Measurements from ENCODE around the gene SLC13A1.
"Not testable (repeated sequence)": the region's sequence is repeated elsewhere in the genome, so short reads cannot be mapped to it uniquely, and the experiment has no call there.

Gene SLC13A1, protein sequence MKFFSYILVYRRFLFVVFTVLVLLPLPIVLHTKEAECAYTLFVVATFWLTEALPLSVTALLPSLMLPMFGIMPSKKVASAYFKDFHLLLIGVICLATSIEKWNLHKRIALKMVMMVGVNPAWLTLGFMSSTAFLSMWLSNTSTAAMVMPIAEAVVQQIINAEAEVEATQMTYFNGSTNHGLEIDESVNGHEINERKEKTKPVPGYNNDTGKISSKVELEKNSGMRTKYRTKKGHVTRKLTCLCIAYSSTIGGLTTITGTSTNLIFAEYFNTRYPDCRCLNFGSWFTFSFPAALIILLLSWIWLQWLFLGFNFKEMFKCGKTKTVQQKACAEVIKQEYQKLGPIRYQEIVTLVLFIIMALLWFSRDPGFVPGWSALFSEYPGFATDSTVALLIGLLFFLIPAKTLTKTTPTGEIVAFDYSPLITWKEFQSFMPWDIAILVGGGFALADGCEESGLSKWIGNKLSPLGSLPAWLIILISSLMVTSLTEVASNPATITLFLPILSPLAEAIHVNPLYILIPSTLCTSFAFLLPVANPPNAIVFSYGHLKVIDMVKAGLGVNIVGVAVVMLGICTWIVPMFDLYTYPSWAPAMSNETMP

GRCh38 chr7:123199883-123200282, at the start of gene SLC13A1:
SLC13A1 (minus strand) TSS chr7:123199969; CDS start chr7:123199946, 23 bp downstream.
- FAIRE-seq: no peak

- no peak for FAIRE-seq
Measured at GRCh38 chr7:123244768-123245167, 45.0 kb upstream of the SLC13A1 start.

DNA sequence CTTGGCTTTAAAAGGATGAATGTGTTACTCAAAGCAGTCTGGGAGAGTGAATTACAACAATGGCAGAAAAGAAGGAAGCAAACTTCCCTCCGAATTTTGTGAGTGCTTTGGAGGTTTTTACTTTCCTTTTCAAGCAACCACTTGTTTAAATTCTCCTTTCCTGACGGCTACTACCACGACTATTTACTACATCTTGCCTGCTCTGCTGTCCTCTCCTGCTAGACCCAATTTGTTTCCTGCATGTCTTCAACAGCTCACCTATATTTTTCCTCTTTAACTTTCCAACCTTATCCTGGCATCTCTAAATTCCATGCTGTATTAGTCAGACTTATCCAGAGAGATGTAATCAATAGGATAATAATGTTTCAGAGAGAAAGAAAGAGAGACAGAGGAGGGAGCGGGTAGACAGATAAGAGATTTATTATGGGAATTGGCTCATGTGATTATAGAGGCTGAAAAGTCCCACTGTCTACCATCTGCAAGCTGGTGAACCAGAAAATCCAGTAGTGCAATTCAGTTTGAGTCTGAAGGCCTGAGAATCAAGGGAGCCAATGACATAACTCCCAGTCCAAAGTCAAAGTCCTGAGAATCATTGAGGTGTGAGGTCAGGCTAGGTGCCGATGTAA, 42.8 kb upstream of the SLC13A1 start:
- no peak for FAIRE-seq

DNA sequence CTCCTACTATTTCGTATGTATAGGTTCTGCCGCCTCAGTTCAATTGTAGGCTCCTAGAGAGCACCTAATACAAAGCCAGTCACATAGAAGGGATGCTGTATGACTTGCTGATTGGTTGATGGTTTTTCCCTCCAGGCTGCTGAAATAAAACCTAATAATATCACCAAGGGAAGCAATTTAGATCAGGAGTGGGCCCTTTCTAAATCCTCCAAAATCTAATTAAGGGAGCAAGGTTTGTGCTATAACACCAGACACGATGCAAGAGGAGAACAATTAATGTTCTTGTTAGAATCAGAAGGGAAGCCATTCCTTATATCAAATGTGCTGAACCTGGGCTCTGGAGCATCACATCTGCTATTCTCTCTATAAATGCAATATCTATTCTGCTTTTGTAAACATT, 42.0 kb upstream of the SLC13A1 start:
- FAIRE-seq: no peak

DNA sequence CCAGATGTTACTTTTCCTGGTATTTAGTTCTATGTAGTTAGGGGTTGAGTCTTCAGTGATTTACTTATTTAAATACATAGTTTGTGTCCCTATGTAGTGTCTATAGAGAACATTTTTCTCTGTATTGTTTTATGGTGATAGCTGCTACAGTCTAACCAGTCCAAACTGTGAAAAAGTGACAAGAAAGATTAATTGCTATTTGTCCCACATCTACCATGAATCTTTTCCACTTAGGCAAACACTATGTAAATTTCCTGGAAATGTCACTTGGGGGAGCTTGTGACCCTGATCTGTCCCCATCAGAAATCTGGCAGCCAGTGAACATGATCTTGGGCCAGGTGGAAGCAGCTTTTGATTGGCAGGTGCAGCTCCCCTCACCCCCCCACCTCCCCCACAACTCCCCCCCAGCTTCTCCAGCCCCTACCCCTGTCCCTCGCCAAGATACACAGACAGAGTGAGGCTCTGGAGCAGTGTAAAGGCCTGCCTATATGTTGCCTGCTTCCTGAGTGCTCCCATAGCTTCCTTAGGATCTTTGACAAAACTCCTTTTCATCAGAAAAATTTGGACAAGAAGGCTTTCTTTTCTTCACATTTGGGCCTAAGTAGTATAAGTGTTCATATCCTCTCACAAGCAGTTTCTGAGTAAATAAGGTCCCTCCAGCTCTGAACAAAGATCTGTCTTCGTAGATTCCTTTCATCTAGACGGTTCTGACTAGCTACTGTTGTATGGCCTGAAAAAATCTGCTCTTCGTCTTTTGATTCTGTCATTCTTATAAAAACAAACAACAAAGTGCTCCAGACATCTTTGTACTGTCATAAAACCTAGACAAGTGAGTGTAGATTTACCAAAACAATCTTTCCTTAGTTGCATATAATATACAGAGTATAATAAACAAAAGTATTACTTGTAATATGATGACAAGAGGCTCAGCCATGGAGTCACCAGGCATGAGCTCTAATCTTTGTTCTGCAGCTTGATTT, 31.5 kb upstream of the SLC13A1 start:
- no peak for FAIRE-seq

GRCh38 chr7:123230603-123231002, 30.8 kb upstream of the SLC13A1 start:
- no peak for FAIRE-seq

DNA sequence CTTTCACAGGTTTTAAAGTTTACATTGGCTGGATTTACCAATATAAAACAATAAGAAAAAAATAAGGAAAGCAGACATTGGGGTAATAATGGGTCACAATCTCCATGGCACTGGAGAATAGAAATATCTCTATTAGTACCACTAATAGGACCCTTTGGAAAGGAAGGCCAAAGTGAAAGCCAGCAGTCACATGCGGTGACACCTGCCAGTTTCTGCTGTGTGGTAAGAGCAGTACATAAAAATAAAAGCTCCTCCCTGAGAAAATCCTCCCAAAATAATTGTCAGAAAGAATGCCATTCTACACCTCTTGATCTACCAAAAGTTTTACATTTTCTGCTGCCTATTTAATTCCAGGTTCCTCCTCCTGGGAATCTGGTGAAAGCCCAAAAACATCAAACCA, 30.4 kb upstream of the SLC13A1 start:
- no peak for FAIRE-seq

GRCh38 chr7:123229426-123229825, 29.7 kb upstream of the SLC13A1 start:
- no peak for FAIRE-seq

GRCh38 chr7:123227666-123228065, 27.9 kb upstream of the SLC13A1 start:
- FAIRE-seq: not testable (repeated sequence)

DNA sequence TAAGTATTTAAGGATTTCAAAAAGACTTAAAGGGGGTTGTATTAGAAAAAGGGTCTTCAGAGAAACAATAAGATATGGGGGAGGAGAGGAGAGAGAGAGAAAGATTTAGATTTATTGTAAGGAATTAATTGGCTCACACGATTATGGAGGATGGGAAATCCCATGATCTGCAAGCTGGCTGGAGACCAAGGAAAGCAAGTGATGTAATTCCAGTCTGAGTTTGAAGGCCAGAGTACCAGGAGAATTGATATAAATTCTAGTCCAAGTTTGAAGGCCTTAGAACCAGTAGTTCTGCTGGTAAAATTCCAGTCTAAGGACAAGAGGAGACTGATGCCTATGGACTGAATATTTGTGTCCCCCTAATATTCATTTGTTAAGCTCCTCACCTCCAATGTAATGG, 20.6 kb upstream of the SLC13A1 start:
- no peak for FAIRE-seq

- FAIRE-seq: no peak
Measured at GRCh38 chr7:123218866-123219265, 19.1 kb upstream of the SLC13A1 start.

DNA sequence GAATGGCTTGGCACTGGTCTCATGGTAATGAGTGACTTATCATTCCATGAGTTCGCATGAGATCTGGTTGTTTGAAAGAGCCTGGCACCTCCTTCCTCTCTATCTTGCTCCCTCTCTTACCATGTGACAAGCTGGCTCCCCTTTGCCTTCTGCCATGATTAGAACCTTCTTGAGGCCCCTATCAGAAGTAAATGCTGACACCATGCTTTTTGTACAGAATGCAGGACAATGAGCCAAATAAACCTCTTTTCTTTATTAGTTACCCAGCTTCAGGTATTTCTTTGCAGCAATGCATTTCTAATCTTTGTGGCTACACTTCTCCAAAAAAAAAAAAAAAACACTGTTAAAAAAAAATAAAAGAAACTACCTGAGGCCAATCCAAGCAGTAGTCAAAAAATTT, 17.1 kb upstream of the SLC13A1 start:
- FAIRE-seq: no peak

GRCh38 chr7:123215350-123215749, 15.6 kb upstream of the SLC13A1 start:
- FAIRE-seq: no peak

- no peak for FAIRE-seq
Measured at GRCh38 chr7:123211545-123211944, 11.8 kb upstream of the SLC13A1 start.

GRCh38 chr7:123210986-123211385, 11.2 kb upstream of the SLC13A1 start:
- FAIRE-seq: no peak

DNA sequence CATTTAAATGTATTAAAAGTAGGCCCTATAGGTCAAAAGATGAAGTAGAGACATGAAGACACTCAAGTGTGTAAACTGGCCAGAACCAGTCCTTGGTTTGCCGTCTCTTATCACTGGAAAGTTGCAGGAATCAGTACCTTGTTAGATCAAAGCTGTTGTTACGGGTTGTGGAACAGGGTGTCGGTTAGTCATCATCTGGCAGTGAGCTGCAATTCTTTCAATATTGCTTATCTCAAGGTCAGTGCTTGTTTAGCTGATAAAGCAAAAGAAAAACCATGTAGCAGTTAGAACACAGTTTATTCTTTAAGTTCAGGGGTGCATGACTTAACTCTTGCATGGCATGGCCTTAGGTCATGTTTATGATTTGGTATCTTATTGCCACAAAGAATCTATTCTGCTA, 10.0 kb upstream of the SLC13A1 start:
- no peak for FAIRE-seq

- FAIRE-seq: no peak
Measured at GRCh38 chr7:123208793-123209192, 9.0 kb upstream of the SLC13A1 start.

DNA sequence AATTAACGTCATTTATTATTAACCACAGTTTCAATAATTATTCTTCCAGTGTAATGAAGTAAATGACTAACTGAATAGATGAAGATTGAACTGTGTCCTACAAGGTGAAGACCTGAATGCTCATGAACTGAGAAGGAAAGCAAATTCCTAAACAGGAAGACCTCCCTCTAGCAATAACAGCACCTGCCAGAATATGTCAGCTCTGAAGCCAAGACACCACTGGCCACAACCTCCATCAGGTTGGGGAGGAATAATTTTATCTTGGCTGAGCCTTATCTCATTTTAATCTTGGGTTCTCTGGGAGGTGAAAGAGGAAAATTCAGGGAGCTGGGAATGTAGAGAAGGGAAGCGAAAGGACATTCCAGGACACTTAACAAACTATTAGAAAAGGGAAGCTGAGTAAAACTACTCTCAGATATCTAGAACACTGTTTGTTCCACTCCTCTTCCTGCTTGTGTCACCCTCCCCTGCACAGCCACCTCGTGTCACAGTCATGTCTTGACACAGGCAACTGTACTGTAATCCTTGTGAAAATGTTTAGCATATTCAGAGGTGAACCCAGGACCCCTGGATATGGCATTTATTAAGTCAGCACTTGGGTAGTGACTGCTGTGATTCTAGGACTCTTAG, 4.6 kb upstream of the SLC13A1 start:
- FAIRE-seq: no peak

GRCh38 chr7:123201901-123202300, 2.1 kb upstream of the SLC13A1 start:
- no peak for FAIRE-seq

GRCh38 chr7:123198668-123199652, 809 bp downstream of the SLC13A1 start:
- no peak for FAIRE-seq

GRCh38 chr7:123198111-123198510, 1.7 kb downstream of the SLC13A1 start:
- no peak for FAIRE-seq
